SK-N-SH treated with all-trans-retinoic acid at 6 μM for 48 hours (cell line): ENCODE results near the gene AIRE.

Experiments used
- ARNTL ChIP-seq: fragments of 450-650 bp; formaldehyde crosslinking; IDR thresholded peaks from 2 replicates; pipeline ENCODE4 v1.5.0; 2020; ENCODE audit warnings: low read depth, mild to moderate bottlenecking, moderate library complexity, borderline replicate concordance
- PATZ1 ChIP-seq: fragments of 250-450 bp; sonication (Bioruptor Pico); IDR thresholded peaks from 2 replicates; pipeline ENCODE4 v1.8.0; 2020; ENCODE audit warnings: mild to moderate bottlenecking, moderate library complexity, borderline replicate concordance
- ZFP3 ChIP-seq: fragments of 250-450 bp; sonication (Bioruptor Pico); IDR thresholded peaks from 2 replicates; pipeline ENCODE4 v1.5.0; 2020; ENCODE audit warnings: mild to moderate bottlenecking, moderate library complexity

DNA sequence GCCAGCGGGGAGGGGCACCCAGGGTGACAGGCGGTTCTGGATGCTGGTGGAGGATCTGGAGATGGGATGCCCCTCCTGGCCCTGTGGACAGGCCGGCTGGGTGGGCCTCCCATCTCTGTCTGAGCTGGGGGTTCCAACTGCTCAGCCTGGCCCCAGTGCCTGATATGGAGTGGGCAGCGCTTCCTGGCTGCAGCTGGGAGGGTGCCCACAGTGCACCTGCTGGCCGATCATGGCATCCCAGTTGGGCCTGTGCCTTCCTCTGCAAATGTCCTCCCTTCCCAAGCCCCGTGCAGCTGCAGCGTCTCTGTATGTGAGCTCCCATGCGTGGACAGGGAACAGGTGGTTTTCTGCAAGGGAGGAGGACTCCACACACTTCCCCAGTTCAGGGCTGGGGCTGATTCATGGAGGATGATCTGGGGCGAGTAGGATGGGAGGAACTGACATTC lies 16.3 kb downstream of the AIRE start:
- TF ChIP-seq ARNTL (CRISPR knock-in tag): no peak
- TF ChIP-seq ZFP3 (CRISPR knock-in tag): no peak
- TF ChIP-seq PATZ1 (CRISPR knock-in tag): no peak
